K562 (cell line): ENCODE data around the gene YKT6. TPM values are rescaled to one million over a fixed set of nuclear protein-coding genes. Genes with fewer than 3 reads are reported as not detected.

Source experiments
- ATAC-seq: fragments of 200-7000 bp; cut with Tn5 transposase; 3 replicates; pipeline ENCODE4 v1.9.1; 2020; ENCODE audit warnings: moderate library complexity
- BruUV-seq: library from RNA; stranded (reverse); fragments of 400-500 nt; replicated peaks from 2 replicates; lab custom pipeline; 2021; lab: Mats Ljungman, UMichigan
- CTCF ChIA-PET: fragments of 300-600 bp; formaldehyde crosslinking; extraction: SDS; loops from one replicate; lab custom pipeline; 2021; ENCODE audit warnings: low intra/inter-chr PET ratio; lab: Yijun Ruan, JAX
- POLR2A ChIA-PET: fragments of 300-600, 350-650 bp; sonication (Branson Sonifier 250); formaldehyde crosslinking; extraction: SDS; loops from one replicate; lab custom pipeline; 2021; ENCODE audit warnings: antibody characterized with exemption, inconsistent platforms; lab: Yijun Ruan, JAX
- DNase-seq, 4 experiments: peaks; one replicate each; pipeline versions ENCODE4 v3.0.0 to v3.0.0-alpha.2; 2011 to 2018; ENCODE audit warnings: low spot score in 3 of 4, mixed read lengths in 3 of 4; ENCODE audit errors: extremely low read depth in 1 of 4
- FAIRE-seq: peaks from 2 replicates; lab custom pipeline; 2011; peaks lifted over from hg19 to GRCh38; lab: Jason Lieb, UNC
- H2AFZ ChIP-seq: 2 replicates; pipeline ENCODE4 v1.6.0; 2011; ENCODE audit warnings: low read depth, low read length, control low read depth, inconsistent platforms
- H3K27ac ChIP-seq: fragments of 200-600 bp; 3 replicates; pipeline ENCODE4 v1.8.0; 2011; ENCODE audit warnings: low read depth, mild to moderate bottlenecking, control low read depth, inconsistent platforms, low read length, moderate library complexity, mixed read lengths; ENCODE audit errors: extremely low read depth
- H3K27me3 ChIP-seq, 2 experiments: fragments of 300-600 bp in 1 of 2; 2 replicates in 1 of 2; 3 replicates in 1 of 2; pipeline versions ENCODE4 v1.6.0 to v1.8.0; 2011; ENCODE audit warnings: inconsistent platforms in 2 of 2, low read length in 2 of 2, mild to moderate bottlenecking in 1 of 2, mixed read lengths in 1 of 2, moderate library complexity in 1 of 2; ENCODE audit not compliant: control insufficient read depth in 2 of 2, insufficient read depth in 2 of 2
- H3K36me3 ChIP-seq: fragments of 300-600 bp; 3 replicates; pipeline ENCODE4 v1.8.0; 2011; ENCODE audit warnings: mild to moderate bottlenecking, low read length, inconsistent platforms; ENCODE audit not compliant: control insufficient read depth, insufficient read depth
- H3K4me1 ChIP-seq, 2 experiments: fragments of 200-600 bp in 1 of 2; replicated peaks in 1 of 2; 2 replicates in 1 of 2; 3 replicates in 1 of 2; pipeline versions ENCODE4 v1.5.1 to v1.8.0; 2011; ENCODE audit warnings: inconsistent platforms in 2 of 2, low read length in 2 of 2, mild to moderate bottlenecking in 1 of 2, mixed read lengths in 1 of 2, moderate library complexity in 1 of 2; ENCODE audit not compliant: control insufficient read depth in 2 of 2, insufficient read depth in 2 of 2
- H3K4me2 ChIP-seq: 2 replicates; pipeline ENCODE4 v1.6.1; 2011; ENCODE audit warnings: low read length, control low read depth, inconsistent platforms, mixed read lengths; ENCODE audit not compliant: insufficient read depth
- H3K4me3 ChIP-seq: fragments of 200-600 bp; sonication (generic), shearing (Covaris generic); 2 replicates; pipeline ENCODE4 v1.5.1; 2016; ENCODE audit warnings: control low read depth, inconsistent platforms
- H3K79me2 ChIP-seq: fragments of 200-600 bp; 3 replicates; pipeline ENCODE4 v1.8.0; 2011; ENCODE audit warnings: low read length, inconsistent platforms; ENCODE audit not compliant: control insufficient read depth, insufficient read depth
- H3K9ac ChIP-seq, 2 experiments: 2 replicates each; pipeline versions ENCODE4 v1.6.0 to v1.6.1; 2011; ENCODE audit warnings: low read depth in 2 of 2, low read length in 2 of 2, control low read depth in 1 of 2, inconsistent platforms in 1 of 2, mild to moderate bottlenecking in 1 of 2, mixed read lengths in 1 of 2; ENCODE audit not compliant: insufficient read depth in 1 of 2
- H3K9me1 ChIP-seq: one replicate; pipeline ENCODE4 v1.6.0; 2011; ENCODE audit warnings: inconsistent platforms, mild to moderate bottlenecking, low read length, moderate library complexity; ENCODE audit not compliant: control insufficient read depth, insufficient read depth
- H3K9me3 ChIP-seq: replicated peaks from 2 replicates; pipeline ENCODE4 v1.5.1; 2011; ENCODE audit warnings: low read depth, low read length, inconsistent platforms; ENCODE audit not compliant: control insufficient read depth, insufficient read depth
- H4K20me1 ChIP-seq: replicated peaks from 2 replicates; pipeline ENCODE4 v1.6.1; 2011; ENCODE audit warnings: low read length, inconsistent platforms, mixed read lengths; ENCODE audit not compliant: control insufficient read depth, insufficient read depth
- BRF2 ChIP-seq: IDR thresholded peaks from 3 replicates; pipeline ENCODE4 v1.6.1; 2011; ENCODE audit warnings: borderline replicate concordance, mild to moderate bottlenecking; ENCODE audit not compliant: insufficient read length, insufficient read depth
- CLOCK ChIP-seq: fragments of 250-450 bp; sonication (Bioruptor Pico); IDR thresholded peaks from 2 replicates; pipeline ENCODE4 v1.4.0; 2020; ENCODE audit warnings: mild to moderate bottlenecking, moderate library complexity, borderline replicate concordance
- DIDO1 ChIP-seq: fragments of 450-650 bp; IDR thresholded peaks from 2 replicates; pipeline ENCODE4 v1.6.1; 2016; ENCODE audit warnings: low read depth, missing biosample characterization, missing genetic modification characterization
- DNMT1 ChIP-seq: fragments of 450-650 bp; IDR thresholded peaks from 2 replicates; pipeline ENCODE4 v1.6.1; 2016; ENCODE audit warnings: antibody characterized with exemption, mild to moderate bottlenecking
- GABPB1 ChIP-seq: sonication (generic); formaldehyde crosslinking; IDR thresholded peaks from 2 replicates; pipeline ENCODE4 v1.8.0; 2022; ENCODE audit warnings: mild to moderate bottlenecking, missing genetic modification reagents
- HDAC1 ChIP-seq, 2 experiments: fragments of 450-650 bp; IDR thresholded peaks; 2 replicates each; pipeline ENCODE4 v1.6.1; 2016 to 2017; ENCODE audit warnings: inconsistent platforms in 1 of 2, mild to moderate bottlenecking in 1 of 2, moderate library complexity in 1 of 2
- HNRNPUL1 ChIP-seq: fragments of 200-400 bp; formaldehyde crosslinking; IDR thresholded peaks from 2 replicates; pipeline ENCODE4 v1.6.1; 2017; ENCODE audit warnings: low read length
- KAT2B ChIP-seq: IDR thresholded peaks from one replicate; pipeline ENCODE4 v1.6.1; 2012; ENCODE audit warnings: low read depth, mild to moderate bottlenecking, control low read depth, inconsistent platforms, low read length, moderate library complexity
- NCOA2 ChIP-seq, 2 experiments: fragments of 450-650 bp; IDR thresholded peaks; 2 replicates each; pipeline ENCODE4 v1.6.1; 2018; ENCODE audit warnings: mild to moderate bottlenecking in 2 of 2, moderate library complexity in 1 of 2; ENCODE audit not compliant: partially characterized antibody in 2 of 2
- SAFB ChIP-seq: fragments of 200-400 bp; formaldehyde crosslinking; IDR thresholded peaks from 2 replicates; pipeline ENCODE4 v1.6.1; 2017; ENCODE audit warnings: low read depth, low read length, borderline replicate concordance
- SMARCA4 ChIP-seq: fragments of 450-650 bp; IDR thresholded peaks from 2 replicates; pipeline ENCODE4 v1.6.1; 2016
- SP2 ChIP-seq: IDR thresholded peaks from 2 replicates; pipeline ENCODE4 v1.6.1; 2011; ENCODE audit warnings: mild to moderate bottlenecking, low read depth, low read length, moderate library complexity; ENCODE audit not compliant: poor library complexity, severe bottlenecking; ENCODE audit errors: extremely low read depth
- ZNF644 ChIP-seq: fragments of 200-800 bp; sonication (Bioruptor generic); IDR thresholded peaks from 2 replicates; pipeline ENCODE4 v1.6.1; 2016; ENCODE audit warnings: low read depth, missing genetic modification characterization, missing compliant biosample characterization
- ZNF699 ChIP-seq: fragments of 250-450 bp; sonication (Bioruptor Pico); IDR thresholded peaks from 2 replicates; pipeline ENCODE4 v1.8.0; 2021; ENCODE audit warnings: mild to moderate bottlenecking, moderate library complexity; ENCODE audit not compliant: insufficient replicate concordance
- ZNF764 ChIP-seq: fragments of 250-450 bp; sonication (Bioruptor Pico); IDR thresholded peaks from 2 replicates; pipeline ENCODE4 v1.4.0; 2020; ENCODE audit warnings: low read depth, mild to moderate bottlenecking, moderate library complexity
- whole genome bisulfite sequencing: fragments of 100-300 bp; shearing (Covaris generic); methylation state at CpG from one replicate; pipeline ENCODE4 v1.1.6; 2016; ENCODE audit warnings: low coverage, mixed read lengths; ENCODE audit not compliant: insufficient coverage; ENCODE audit errors: missing lambda C conversion rate; 5-methylcytosine and 5-hydroxymethylcytosine counted together
- in situ Hi-C: fragments of 300-500 bp; cut with MboI; formaldehyde crosslinking; loops from 4 replicates; pipeline ENCODE4 v1.15.0; 2018; ENCODE audit warnings: inconsistent platforms, mixed read lengths
- intact Hi-C: fragments of 100-400 bp; cut with micrococcal nuclease; formaldehyde crosslinking; loops from 2 replicates; pipeline ENCODE4 v1.14.2; 2022
- polyA plus RNA-seq, 8 experiments: library from polyadenylated mRNA; depleted of rRNA in 4 of 8; stranded (reverse) in 5 of 8; unstranded in 3 of 8; fragments of >200 nt; fragmentation: Nextera tagmentation in 2 of 8; fragmentation: Illumina TruSeq in 1 of 8; extraction: Ambion mirVana in 2 of 8; extraction: Trizol in 1 of 8; gene quantifications; 2 replicates each; pipeline versions ENCODE4 v1.2.1 to v1.2.3, GENCODE V29; 2011 to 2014; ENCODE audit warnings: inconsistent platforms in 1 of 8, missing spikeins in 1 of 8
- total RNA-seq, 7 experiments: library from RNA; depleted of rRNA in 6 of 7; stranded (reverse); fragments of >200 nt in 6 of 7; fragmentation: Illumina TruSeq in 2 of 7; extraction: Trizol in 2 of 7; gene quantifications; 2 replicates each; pipeline versions ENCODE4 v1.2.1 to v1.2.3, GENCODE V29; 2011 to 2021; ENCODE audit warnings: low replicate concordance in 1 of 7
- TF ChIP-seq, protein P1 (sequence below), 2 experiments: fragments of 200-800 bp in 1 of 2; sonication (Bioruptor generic) in 1 of 2; sonication (generic) in 1 of 2; formaldehyde crosslinking in 1 of 2; IDR thresholded peaks in 1 of 2; conservative IDR thresholded peaks in 1 of 2; 2 replicates each; pipeline versions ENCODE4 v1.5.0 to v1.6.1; 2016 to 2020; ENCODE audit warnings: missing compliant biosample characterization in 1 of 2, missing genetic modification characterization in 1 of 2, missing genetic modification reagents in 1 of 2

YKT6 gene
- total and polyA plus RNA-seq, 9 of the 15 experiments (the other 6 are each of a cell fraction or from before 2014, with no cell fraction given) = 1.6 to 90.6 (median 75.1) TPM

DNA sequence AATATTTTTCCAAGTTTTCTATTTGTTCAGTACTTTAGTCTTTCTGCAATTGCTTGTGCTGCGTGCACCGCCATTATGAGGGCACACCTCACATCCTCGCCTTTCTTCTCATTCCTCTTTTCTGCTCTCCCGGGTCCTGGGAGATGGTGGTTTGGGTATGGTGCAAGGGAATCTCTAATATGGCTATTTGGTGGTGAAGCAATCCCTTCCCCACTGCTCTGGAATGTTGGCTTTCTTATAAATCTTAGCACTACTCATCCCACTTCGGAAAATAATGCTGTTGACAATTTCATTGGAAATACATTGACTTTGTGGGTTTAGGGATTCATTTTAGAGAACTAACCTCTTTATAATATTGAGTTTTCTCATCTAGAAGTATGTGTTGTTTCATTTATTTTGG is 9.6 kb upstream of the YKT6 start:
- H3K4me2 ChIP-seq = no peak overlapping the region
- WGBS = 67% methylated on average over 5 of the region's 5 CpGs
- POLR2A ChIA-PET = no interaction called here
- no peaks in the 10 kb centered on the region for H4K20me1 ChIP-seq
- in situ Hi-C loops = no loop called here
- H3K9me3 ChIP-seq = no peaks in the 10 kb centered on the region
- no peaks in the 10 kb centered on the region for H3K36me3 ChIP-seq
- H2AFZ ChIP-seq = no peak overlapping the region
- FAIRE-seq (no peak), ATAC-seq (no peak)
- no peaks in the 10 kb centered on the region for H3K9me1 ChIP-seq
- H3K4me3 ChIP-seq = no peak overlapping the region
- H3K9ac ChIP-seq = no peak overlapping the region
- no TSS peak for BruUV-seq
- H3K27ac ChIP-seq = no peak overlapping the region
- H3K27me3 ChIP-seq = 0 out of 5 replicates have a peak, but pooled peaks cover 0 to 23% of the 10 kb centered on the region in 2 experiments
- H3K79me2 ChIP-seq = no peaks in the 10 kb centered on the region
- CTCF ChIA-PET = no interaction called here
- TF ChIP-seq CLOCK (CRISPR knock-in tag) = no peak
- no peak for TF ChIP-seq HDAC1 (IDR thresholded peaks at IDR 0.05)
- no peak for TF ChIP-seq NCOA2 (IDR thresholded peaks at IDR 0.05; ENCODE audit: partially characterized antibody in 2 of 2)
- TF ChIP-seq KAT2B = no peak
- TF ChIP-seq BRF2 = no peak
- no peak for TF ChIP-seq HNRNPUL1
- no peak for TF ChIP-seq SMARCA4
- TF ChIP-seq SAFB = no peak
- no peak for TF ChIP-seq DIDO1 (tag)
- TF ChIP-seq GABPB1 (CRISPR knock-in tag) = no peak
- no peak for TF ChIP-seq ZNF764
- no peak for TF ChIP-seq DNMT1
- TF ChIP-seq SP2 = no peak
- TF ChIP-seq, protein P1, sequence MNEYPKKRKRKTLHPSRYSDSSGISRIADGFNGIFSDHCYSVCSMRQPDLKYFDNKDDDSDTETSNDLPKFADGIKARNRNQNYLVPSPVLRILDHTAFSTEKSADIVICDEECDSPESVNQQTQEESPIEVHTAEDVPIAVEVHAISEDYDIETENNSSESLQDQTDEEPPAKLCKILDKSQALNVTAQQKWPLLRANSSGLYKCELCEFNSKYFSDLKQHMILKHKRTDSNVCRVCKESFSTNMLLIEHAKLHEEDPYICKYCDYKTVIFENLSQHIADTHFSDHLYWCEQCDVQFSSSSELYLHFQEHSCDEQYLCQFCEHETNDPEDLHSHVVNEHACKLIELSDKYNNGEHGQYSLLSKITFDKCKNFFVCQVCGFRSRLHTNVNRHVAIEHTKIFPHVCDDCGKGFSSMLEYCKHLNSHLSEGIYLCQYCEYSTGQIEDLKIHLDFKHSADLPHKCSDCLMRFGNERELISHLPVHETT (CRISPR knock-in tag; conservative IDR thresholded peaks at IDR 0.05 in 1 of 2, IDR thresholded peaks at IDR 0.05 in 1 of 2) = no peak
- no peak for TF ChIP-seq ZNF699 (CRISPR knock-in tag)
- TF ChIP-seq ZNF644 (tag) = no peak
- TF ChIP-seq, all 486 proteins: peak for 0
- peaks cover 0 to 7% of the 10 kb centered on the region in 2 experiments; a peak in 2 of 5 replicates for H3K4me1 ChIP-seq
- intact Hi-C loops = no loop called here
- no peak for DNase-seq
